Lower leg skin (tissue), 4 donors: Measurements from ENCODE around the gene MCFD2. TPM values are rescaled to one million over a fixed set of nuclear protein-coding genes. Genes with fewer than 3 reads are reported as not detected.

ENCODE experiments used
- DNase-seq, 2 donors: peaks; one replicate each; pipeline ENCODE4 v3.0.0-alpha.2; 2019; ENCODE audit warnings: low spot score in 2 of 2
- H3K4me3 ChIP-seq: fragments of 200-600 bp; sonication (generic); 2 replicates; pipeline ENCODE4 v1.5.1; 2017; ENCODE audit warnings: mild to moderate bottlenecking, low read depth; ENCODE audit not compliant: poor library complexity, severe bottlenecking
- POLR2A ChIP-seq, 2 donors: fragments of 450-650 bp; IDR thresholded peaks; one replicate each; pipeline ENCODE4 v1.6.1; 2016 to 2017; ENCODE audit warnings: antibody characterized with exemption in 2 of 2, mild to moderate bottlenecking in 1 of 2, moderate library complexity in 1 of 2
- WGBS, 2 donors: methylation state at CpG; one replicate each; pipeline ENCODE4 v1.1.5; 2018; 5-methylcytosine and 5-hydroxymethylcytosine counted together
- intact Hi-C: fragments of 100-400 bp; cut with DNase I; formaldehyde crosslinking; loops from one replicate; pipeline ENCODE4 v1.15.0; 2023; ENCODE audit warnings: low total_unique reads
- total RNA-seq, 4 donors: library from RNA; depleted of rRNA; stranded (reverse); fragments of >200 nt; gene quantifications; one replicate each; pipeline ENCODE4 v1.1.0, GENCODE V29; 2016
- TF ChIP-seq, protein P1 (sequence below), 3 donors: fragments of 450-650 bp; IDR thresholded peaks; one replicate each; pipeline ENCODE4 v1.5.1; 2016; ENCODE audit warnings: antibody characterized with exemption in 3 of 3, mild to moderate bottlenecking in 3 of 3, moderate library complexity in 2 of 3

Gene MCFD2
- total RNA-seq, 4 donors from 2014 or later, result 32.4 to 43.3 (median 36.1) TPM

DNA sequence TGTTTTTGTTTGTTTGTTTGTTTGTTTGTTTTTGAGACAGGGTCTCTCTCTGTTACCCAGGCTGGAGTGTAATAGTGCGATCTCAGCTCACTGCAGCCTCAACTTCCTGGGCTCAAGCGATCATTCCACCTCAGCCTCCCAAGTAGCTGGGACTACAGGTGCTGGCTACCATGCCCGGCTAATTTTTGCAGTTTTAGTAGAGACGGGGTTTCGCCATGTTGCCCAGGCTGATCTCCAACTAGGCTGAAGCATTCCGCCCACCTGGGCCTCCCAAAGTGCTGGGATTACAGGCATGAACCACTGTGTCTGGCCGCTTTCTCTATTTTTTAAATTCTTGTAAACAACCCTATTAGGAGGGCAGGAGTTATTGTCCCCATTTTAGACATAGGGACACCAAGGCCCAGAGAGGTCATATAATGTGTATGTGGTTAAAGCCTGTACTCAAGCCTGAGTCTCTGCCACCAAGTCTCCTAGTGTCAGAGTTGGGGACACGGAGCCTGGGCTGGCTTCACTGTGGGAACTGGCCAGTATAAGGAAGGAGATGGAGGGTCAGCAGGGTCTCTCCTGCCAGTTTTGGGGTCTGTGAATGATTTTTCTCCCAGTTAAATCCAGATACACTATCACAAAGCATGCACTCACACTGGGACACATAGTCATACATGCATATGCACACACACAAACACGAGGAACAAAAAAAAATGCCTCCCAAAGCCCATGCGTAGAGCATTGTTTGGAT lies 27.5 kb upstream of the MCFD2 start:
- no peak for TF ChIP-seq POLR2A (IDR thresholded peaks at IDR 0.05)
- TF ChIP-seq, protein P1, sequence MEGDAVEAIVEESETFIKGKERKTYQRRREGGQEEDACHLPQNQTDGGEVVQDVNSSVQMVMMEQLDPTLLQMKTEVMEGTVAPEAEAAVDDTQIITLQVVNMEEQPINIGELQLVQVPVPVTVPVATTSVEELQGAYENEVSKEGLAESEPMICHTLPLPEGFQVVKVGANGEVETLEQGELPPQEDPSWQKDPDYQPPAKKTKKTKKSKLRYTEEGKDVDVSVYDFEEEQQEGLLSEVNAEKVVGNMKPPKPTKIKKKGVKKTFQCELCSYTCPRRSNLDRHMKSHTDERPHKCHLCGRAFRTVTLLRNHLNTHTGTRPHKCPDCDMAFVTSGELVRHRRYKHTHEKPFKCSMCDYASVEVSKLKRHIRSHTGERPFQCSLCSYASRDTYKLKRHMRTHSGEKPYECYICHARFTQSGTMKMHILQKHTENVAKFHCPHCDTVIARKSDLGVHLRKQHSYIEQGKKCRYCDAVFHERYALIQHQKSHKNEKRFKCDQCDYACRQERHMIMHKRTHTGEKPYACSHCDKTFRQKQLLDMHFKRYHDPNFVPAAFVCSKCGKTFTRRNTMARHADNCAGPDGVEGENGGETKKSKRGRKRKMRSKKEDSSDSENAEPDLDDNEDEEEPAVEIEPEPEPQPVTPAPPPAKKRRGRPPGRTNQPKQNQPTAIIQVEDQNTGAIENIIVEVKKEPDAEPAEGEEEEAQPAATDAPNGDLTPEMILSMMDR (IDR thresholded peaks at IDR 0.05), result no peak
- WGBS, 2 donors, result 78 to 81% methylated on average over 10 of the region's 10 CpGs
- DNase-seq, result peak in 1 of 2 donors; percentile 76
- no peak overlapping the region for H3K4me3 ChIP-seq
- intact Hi-C loops, result no loop called here

DNA sequence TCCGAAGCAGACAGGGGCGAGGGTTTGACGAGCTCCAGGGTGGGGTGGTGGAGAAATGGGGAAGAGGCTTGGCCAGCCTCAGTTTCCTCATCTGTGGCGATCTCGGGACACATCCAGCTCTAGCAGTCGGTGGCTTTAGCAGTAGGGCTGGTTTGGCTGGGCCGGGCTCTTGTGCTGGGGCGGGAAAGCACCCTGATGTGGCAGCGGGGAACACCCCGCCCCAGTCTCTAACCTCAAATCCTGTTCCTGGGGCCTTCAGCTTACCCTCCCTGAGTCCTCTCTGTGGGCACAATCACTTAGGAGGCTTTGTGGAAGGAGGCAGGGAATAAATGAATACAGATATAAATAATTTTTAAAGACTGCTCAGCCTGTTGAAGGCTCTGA lies 26.5 kb upstream of the MCFD2 start:
- intact Hi-C loops, result no loop called here
- TF ChIP-seq, protein P1 (IDR thresholded peaks at IDR 0.05), result no peak
- no peak for TF ChIP-seq POLR2A (IDR thresholded peaks at IDR 0.05)
- H3K4me3 ChIP-seq, result peak overlapping the region; percentile 96
- WGBS, 2 donors, result 7 to 11% methylated on average over 10 of the region's 10 CpGs
- DNase-seq, result peak in 1 of 2 donors; percentile 93

DNA sequence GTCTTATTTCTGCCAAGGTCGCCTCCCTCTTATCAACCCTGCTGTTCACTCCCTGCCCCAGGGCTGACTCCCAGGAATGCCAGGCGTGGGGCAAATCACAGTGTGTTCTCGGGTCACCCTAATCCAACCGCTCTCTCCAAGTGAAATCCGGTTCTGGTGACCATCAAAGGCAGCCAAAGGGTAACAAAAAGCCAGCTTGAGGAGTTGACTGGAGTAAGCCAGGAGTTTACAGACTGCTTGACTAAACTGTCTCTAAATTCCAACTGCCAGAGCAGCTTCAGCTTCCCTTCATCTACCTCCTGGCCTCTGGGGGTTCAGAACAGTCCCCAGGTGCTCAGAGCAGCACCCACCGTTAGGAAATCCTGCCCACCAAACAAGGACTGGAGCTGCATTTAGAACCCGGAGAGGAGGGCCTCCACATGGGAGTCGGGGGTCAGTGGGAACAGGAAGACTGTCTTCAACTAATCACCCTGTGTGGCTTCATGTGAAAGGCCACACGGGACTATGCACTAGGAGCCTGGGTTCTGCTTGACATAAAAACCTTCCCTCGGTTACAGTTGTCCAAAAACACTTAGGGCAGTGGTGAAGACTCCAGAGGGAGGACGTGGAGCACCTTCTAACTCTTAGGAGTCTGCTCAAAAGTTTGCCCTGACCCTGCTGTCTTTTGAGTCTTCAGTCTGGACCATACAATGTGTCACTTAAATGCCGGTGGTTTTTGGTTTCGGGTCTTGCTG lies 24.2 kb upstream of the MCFD2 start:
- intact Hi-C loops, result no loop called here
- peak in 1 of 2 donors; percentile 82 for DNase-seq
- TF ChIP-seq POLR2A (IDR thresholded peaks at IDR 0.05), result no peak
- no peak overlapping the region for H3K4me3 ChIP-seq
- WGBS, 2 donors, result 42 to 47% methylated on average over 13 of the region's 13 CpGs

DNA sequence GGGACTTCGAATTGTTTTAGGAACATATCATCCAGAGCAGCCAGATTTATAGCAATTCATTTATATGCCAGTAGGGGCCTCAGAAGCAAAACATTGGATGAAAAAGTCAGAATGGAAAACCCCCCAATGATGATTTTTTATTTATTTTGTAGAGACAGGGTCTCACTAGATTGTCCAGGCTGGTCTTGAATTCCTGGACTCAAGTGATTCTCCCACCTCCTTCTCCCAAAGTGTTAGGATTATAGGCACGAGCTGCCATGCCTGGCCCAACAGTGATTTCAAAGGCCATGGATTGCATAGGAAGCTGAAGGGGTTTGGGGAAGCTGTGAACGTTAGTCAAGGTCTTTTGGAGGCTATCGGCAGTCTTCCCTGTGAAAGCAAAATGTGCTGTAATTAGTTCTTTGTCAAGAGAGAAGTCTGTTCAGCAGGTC lies 21.9 kb upstream of the MCFD2 start:
- DNase-seq, result peak in 1 of 2 donors; percentile 53
- 78 to 83% methylated on average over 4 of the region's 4 CpGs for WGBS, 2 donors

DNA sequence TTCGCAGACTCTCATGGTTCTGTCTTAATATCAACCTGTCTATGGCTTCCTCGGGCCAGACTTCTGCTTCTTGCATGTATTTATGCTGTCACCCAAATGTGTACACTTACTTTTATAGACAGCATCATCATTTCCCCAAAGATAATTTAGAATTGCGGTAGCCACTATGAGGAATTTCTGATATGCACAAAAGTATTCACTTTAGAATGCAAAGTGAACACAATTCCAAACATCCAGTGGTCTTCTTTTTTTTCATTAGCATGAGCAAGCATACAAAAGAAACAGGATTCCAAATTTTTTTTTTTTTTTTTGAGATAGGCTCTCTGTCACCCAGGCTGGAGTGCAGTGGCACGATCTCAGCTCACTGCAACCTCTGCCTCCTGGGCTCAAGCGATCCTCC lies 21.0 kb upstream of the MCFD2 start:
- 93 to 100% methylated on average over 5 of the region's 5 CpGs for WGBS, 2 donors
- TF ChIP-seq POLR2A (IDR thresholded peaks at IDR 0.05), result no peak
- TF ChIP-seq, protein P1 (IDR thresholded peaks at IDR 0.05), result no peak
- no peak overlapping the region for H3K4me3 ChIP-seq
- DNase-seq, result no peak
- intact Hi-C loops, result no loop called here

More for the DNA sequence above, 21.9 kb upstream of the MCFD2 start:
- intact Hi-C loops, result no loop called here
- no peak overlapping the region for H3K4me3 ChIP-seq
- TF ChIP-seq, protein P1 (IDR thresholded peaks at IDR 0.05), result no peak
- TF ChIP-seq POLR2A (IDR thresholded peaks at IDR 0.05), result no peak

DNA sequence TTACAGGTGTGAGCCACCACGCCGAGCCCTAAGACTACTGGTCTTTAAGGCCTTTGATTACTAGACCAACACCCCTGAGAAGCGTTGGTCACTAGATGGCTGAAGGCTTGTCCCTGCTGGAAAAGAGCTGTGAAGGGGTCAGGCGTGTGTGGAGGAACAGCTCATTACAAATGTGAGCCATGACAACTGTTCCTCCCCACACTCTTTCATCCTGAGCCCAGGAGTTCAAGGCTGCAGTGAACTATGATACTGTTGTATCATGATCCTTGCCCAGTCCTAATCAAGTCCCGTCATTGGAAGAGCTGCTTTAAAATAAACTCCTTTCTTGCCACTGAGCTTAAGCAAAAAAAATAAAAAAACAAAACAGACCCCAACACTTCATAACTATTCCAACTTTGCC lies 19.5 kb upstream of the MCFD2 start:
- H3K4me3 ChIP-seq, result no peak overlapping the region
- 95 to 98% methylated on average over 5 of the region's 5 CpGs for WGBS, 2 donors
- peak in 1 of 2 donors; percentile 59 for DNase-seq
- no peak for TF ChIP-seq POLR2A (IDR thresholded peaks at IDR 0.05)
- TF ChIP-seq, protein P1 (IDR thresholded peaks at IDR 0.05), result no peak
- intact Hi-C loops, result no loop called here
